Measurements from ENCODE around the gene RPS6KC1. TPM values are rescaled to one million over a fixed set of nuclear protein-coding genes. Genes with fewer than 3 reads are reported as not detected.
A peak's percentile ranks its signal among the peaks of the same experiment; 100 is the strongest.

RPS6KC1 gene
- polyA plus RNA-seq, 3 donors, result 8.9 to 16.0 (median 11.4) TPM

DNA sequence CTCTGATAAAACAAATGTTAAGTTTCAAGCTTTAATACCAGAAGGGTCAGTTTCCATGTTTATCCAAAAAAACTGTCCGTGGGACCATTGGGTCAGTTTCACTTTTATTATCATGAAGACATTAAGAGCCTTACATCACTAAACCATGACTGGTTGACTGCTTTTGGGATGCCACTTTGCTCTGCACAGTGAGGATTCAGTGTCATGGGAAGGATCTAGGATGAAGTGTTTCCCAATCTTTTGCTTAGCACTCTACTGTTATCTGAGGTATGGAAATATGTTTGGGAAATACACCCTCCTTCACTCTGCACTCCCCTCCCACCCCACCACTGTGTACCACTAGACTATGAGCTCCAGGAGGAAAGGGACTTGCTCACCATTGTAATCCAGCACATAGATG lies 16.3 kb downstream of the RPS6KC1 start:
- Histone ChIP-seq H3K9ac (ENCODE audit: insufficient read depth, low read length, poor library complexity, severe bottlenecking) (no peak overlapping the region), H4K20me1 (ENCODE audit: insufficient read depth, low read length) (peaks cover 71% of the 10 kb centered on the region), H3K4me2 (replicated peaks; ENCODE audit: extremely low read depth, low read length, poor library complexity, severe bottlenecking) (no peak overlapping the region), H2AFZ (ENCODE audit: insufficient read depth, low read depth, low read length, poor library complexity, severe bottlenecking) (no peak overlapping the region), H3K36me3 (replicated peaks in 1 of 2; ENCODE audit: control insufficient read depth in 1 of 2, insufficient read depth in 2 of 2, low read length in 2 of 2) (no peaks in the 10 kb centered on the region), H3K9me3 (replicated peaks in 1 of 2; ENCODE audit: control insufficient read depth in 1 of 2, insufficient read depth in 1 of 2, low read length in 2 of 2) (no peaks in the 10 kb centered on the region), H3K27ac (ENCODE audit: low read depth in 1 of 2, low read length in 2 of 2) (no peak overlapping the region), H3K4me1 (ENCODE audit: control insufficient read depth in 1 of 2, insufficient read depth in 2 of 2, low read length in 2 of 2) (peaks cover 17 to 21% of the 10 kb centered on the region in 2 donors), H3K79me2 (ENCODE audit: insufficient read depth, low read length) (peaks cover 55% of the 10 kb centered on the region), H3K27me3 (ENCODE audit: control insufficient read depth in 2 of 2, insufficient read depth in 2 of 2, low read length in 2 of 2) (no peaks in the 10 kb centered on the region), H3K4me3 (replicated peaks in 1 of 3; ENCODE audit: low read depth in 2 of 3, low read length in 3 of 3) (no peak overlapping the region)
- TF ChIP-seq CTCF (IDR thresholded peaks at IDR 0.05), result no peak
- no peak for DNase-seq
- WGBS (ENCODE audit: insufficient coverage), result no CpG with 5 or more reads among the region's 1 CpG
- H3K36me3 Mint-ChIP-seq, result peaks cover 3 to 8% of the 10 kb centered on the region in 2 donors
- peaks cover 29% of the 10 kb centered on the region for H3K4me1 Mint-ChIP-seq
- H3K27me3 Mint-ChIP-seq (ENCODE audit: low read depth in 3 of 3), result peaks cover 0 to 2% (median 0%) of the 10 kb centered on the region in 3 donors
- H3K4me3 Mint-ChIP-seq, result no peak overlapping the region
- H3K9me3 Mint-ChIP-seq, result no peaks in the 10 kb centered on the region
- intact Hi-C loops (cut with micrococcal nuclease), result no loop called here
- no peak overlapping the region for H3K27ac Mint-ChIP-seq

GRCh38 chr1:213070406-213070805 lies 19.4 kb downstream of the RPS6KC1 start:
- no peaks in the 10 kb centered on the region for H3K9me3 Mint-ChIP-seq
- peaks cover 9 to 16% of the 10 kb centered on the region in 2 donors for H3K36me3 Mint-ChIP-seq
- peaks cover 29% of the 10 kb centered on the region for H3K4me1 Mint-ChIP-seq
- H3K27ac Mint-ChIP-seq, result peak overlapping the region in 2 of 7 donors; percentile 9 to 26
- H3K9me3 ChIP-seq (replicated peaks in 1 of 2; ENCODE audit: control insufficient read depth in 1 of 2, insufficient read depth in 1 of 2, low read length in 2 of 2), result no peaks in the 10 kb centered on the region
- H3K79me2 ChIP-seq (ENCODE audit: insufficient read depth, low read length), result peaks cover 35% of the 10 kb centered on the region
- H3K4me1 ChIP-seq (ENCODE audit: control insufficient read depth in 1 of 2, insufficient read depth in 2 of 2, low read length in 2 of 2), result peaks cover 17 to 21% of the 10 kb centered on the region in 2 donors
- TF ChIP-seq CTCF (IDR thresholded peaks at IDR 0.05), result peak; percentile 31
- intact Hi-C loops (cut with micrococcal nuclease), result no loop called here
- no peak overlapping the region for H3K9ac ChIP-seq (ENCODE audit: insufficient read depth, low read length, poor library complexity, severe bottlenecking)
- DNase-seq, result peak; percentile 26 to 42 (median 40)
- no peak overlapping the region for H3K4me3 ChIP-seq (replicated peaks in 1 of 3; ENCODE audit: low read depth in 2 of 3, low read length in 3 of 3)
- WGBS (ENCODE audit: insufficient coverage), result 0% methylated on average over 1 of the region's 2 CpGs
- H4K20me1 ChIP-seq (ENCODE audit: insufficient read depth, low read length), result peaks cover 49% of the 10 kb centered on the region
- H2AFZ ChIP-seq (ENCODE audit: insufficient read depth, low read depth, low read length, poor library complexity, severe bottlenecking), result no peak overlapping the region
- H3K27me3 Mint-ChIP-seq (ENCODE audit: low read depth in 3 of 3), result no peaks in the 10 kb centered on the region
- peaks cover 2 to 7% of the 10 kb centered on the region in 2 donors for H3K36me3 ChIP-seq (replicated peaks in 1 of 2; ENCODE audit: control insufficient read depth in 1 of 2, insufficient read depth in 2 of 2, low read length in 2 of 2)
- no peaks in the 10 kb centered on the region for H3K27me3 ChIP-seq (ENCODE audit: control insufficient read depth in 2 of 2, insufficient read depth in 2 of 2, low read length in 2 of 2)
- H3K27ac ChIP-seq (ENCODE audit: low read depth in 1 of 2, low read length in 2 of 2), result peak overlapping the region in 1 of 2 donors; percentile 36
- H3K4me3 Mint-ChIP-seq, result peak overlapping the region in 1 of 2 donors; percentile 7
- peak overlapping the region; percentile 12 for H3K4me2 ChIP-seq (replicated peaks; ENCODE audit: extremely low read depth, low read length, poor library complexity, severe bottlenecking)
